Neutrophil (primary cell): ENCODE measurements around the gene FBXW8.

Experiments
- H3K27ac ChIP-seq: fragments of 200-600 bp; sonication (generic); 2 replicates; pipeline ENCODE4 v1.5.1; 2016; ENCODE audit warnings: mild to moderate bottlenecking, moderate library complexity
- H3K27me3 ChIP-seq: fragments of 200-600 bp; sonication (generic); 2 replicates; pipeline ENCODE4 v1.6.0; 2016; ENCODE audit warnings: mild to moderate bottlenecking
- H3K36me3 ChIP-seq: fragments of 200-600 bp; sonication (generic); 2 replicates; pipeline ENCODE4 v1.5.1; 2017
- H3K4me1 ChIP-seq, 2 experiments: fragments of 200-600 bp in 1 of 2; sonication (generic) in 1 of 2; 1 replicate in 1 of 2; 2 replicates in 1 of 2; pipeline versions ENCODE4 v1.5.1 to v1.6.1; 2013 to 2016; ENCODE audit warnings: low read depth in 1 of 2, low read length in 1 of 2, mild to moderate bottlenecking in 1 of 2, moderate library complexity in 1 of 2; ENCODE audit not compliant: control insufficient read depth in 1 of 2, insufficient read depth in 1 of 2
- H3K4me3 ChIP-seq, 2 experiments: fragments of 200-600 bp in 1 of 2; sonication (generic) in 1 of 2; 1 replicate in 1 of 2; 2 replicates in 1 of 2; pipeline ENCODE4 v1.5.1; 2013 to 2016; ENCODE audit warnings: low read depth in 1 of 2, low read length in 1 of 2, mild to moderate bottlenecking in 1 of 2, moderate library complexity in 1 of 2
- H3K9me3 ChIP-seq: fragments of 200-600 bp; sonication (generic); 2 replicates; pipeline ENCODE4 v1.5.1; 2016
- CTCF ChIP-seq: fragments of 200-600 bp; sonication (generic); IDR thresholded peaks from 2 replicates; pipeline ENCODE4 v1.5.1; 2016; ENCODE audit warnings: antibody characterized with exemption

The FBXW8 gene

GRCh38 chr12:117034249-117034648, 123.5 kb downstream of the FBXW8 start:
- peaks cover 23 to 27% of the 10 kb centered on the region in 2 experiments for H3K4me1 ChIP-seq
- H3K27ac ChIP-seq, result no peak overlapping the region
- H3K9me3 ChIP-seq, result no peaks in the 10 kb centered on the region
- H3K36me3 ChIP-seq, result peaks cover 36% of the 10 kb centered on the region
- H3K27me3 ChIP-seq, result peaks cover 7% of the 10 kb centered on the region
- TF ChIP-seq CTCF, result no peak
- no peak overlapping the region for H3K4me3 ChIP-seq

- Histone ChIP-seq H3K36me3 (peaks cover 32% of the 10 kb centered on the region), H3K4me3 (no peak overlapping the region), H3K9me3 (no peaks in the 10 kb centered on the region), H3K27ac (no peak overlapping the region), H3K27me3 (peaks cover 7% of the 10 kb centered on the region), H3K4me1 (peaks cover 28 to 32% of the 10 kb centered on the region in 2 experiments)
- no peak for TF ChIP-seq CTCF
Observed at GRCh38 chr12:117034701-117035151, 124.0 kb downstream of the FBXW8 start.

GRCh38 chr12:117035287-117035686, 124.5 kb downstream of the FBXW8 start:
- no peak for TF ChIP-seq CTCF
- peaks cover 26% of the 10 kb centered on the region for H3K36me3 ChIP-seq
- H3K9me3 ChIP-seq, result no peaks in the 10 kb centered on the region
- H3K4me3 ChIP-seq, result no peak overlapping the region
- H3K27ac ChIP-seq, result no peak overlapping the region
- peaks cover 7% of the 10 kb centered on the region for H3K27me3 ChIP-seq
- H3K4me1 ChIP-seq, result peaks cover 33 to 37% of the 10 kb centered on the region in 2 experiments

- peaks cover 41 to 45% of the 10 kb centered on the region in 2 experiments for H3K4me1 ChIP-seq
- H3K27ac ChIP-seq, result no peak overlapping the region
- peaks cover 19% of the 10 kb centered on the region for H3K36me3 ChIP-seq
- H3K4me3 ChIP-seq, result no peak overlapping the region
- peaks cover 7% of the 10 kb centered on the region for H3K27me3 ChIP-seq
- TF ChIP-seq CTCF, result no peak
- no peaks in the 10 kb centered on the region for H3K9me3 ChIP-seq
Observed at GRCh38 chr12:117036046-117036445, 125.3 kb downstream of the FBXW8 start.

- H3K27me3 ChIP-seq, result peaks cover 7% of the 10 kb centered on the region
- TF ChIP-seq CTCF, result no peak
Observed at GRCh38 chr12:117036547-117036946, 125.8 kb downstream of the FBXW8 start.

More at GRCh38 chr12:117036547-117036946, 125.8 kb downstream of the FBXW8 start:
- H3K4me3 ChIP-seq, result no peak overlapping the region
- no peak overlapping the region for H3K27ac ChIP-seq
- H3K4me1 ChIP-seq, result peaks cover 45 to 50% of the 10 kb centered on the region in 2 experiments
- no peaks in the 10 kb centered on the region for H3K9me3 ChIP-seq
- H3K36me3 ChIP-seq, result peaks cover 19% of the 10 kb centered on the region
